Rectal smooth muscle tissue (tissue), 1 donor: Measurements from ENCODE around the gene MT1M.

Source experiments
- H3K27ac ChIP-seq: one replicate; pipeline ENCODE4 v1.7.0; 2013; ENCODE audit warnings: low read depth, low read length, inconsistent platforms
- H3K27me3 ChIP-seq: one replicate; pipeline ENCODE4 v1.7.0; 2013; ENCODE audit warnings: low read length; ENCODE audit not compliant: control insufficient read depth, insufficient read depth
- H3K36me3 ChIP-seq: one replicate; pipeline ENCODE4 v1.7.0; 2013; ENCODE audit warnings: low read length; ENCODE audit not compliant: control insufficient read depth, insufficient read depth
- H3K4me1 ChIP-seq: one replicate; pipeline ENCODE4 v1.7.0; 2013; ENCODE audit warnings: low read length; ENCODE audit not compliant: control insufficient read depth, insufficient read depth
- H3K4me3 ChIP-seq: one replicate; pipeline ENCODE4 v1.7.0; 2013; ENCODE audit warnings: low read length
- H3K9ac ChIP-seq: one replicate; pipeline ENCODE4 v1.7.0; 2013; ENCODE audit warnings: low read length

Gene MT1M

GRCh38 chr16:56679078-56679730 lies 46.7 kb downstream of the MT1M start:
- Histone ChIP-seq H3K27me3 (peaks cover 7% of the 10 kb centered on the region), H3K27ac (no peak overlapping the region), H3K4me1 (peaks cover 3% of the 10 kb centered on the region), H3K36me3 (no peaks in the 10 kb centered on the region), H3K4me3 (no peak overlapping the region), H3K9ac (no peak overlapping the region)

GRCh38 chr16:56679818-56680217 lies 47.4 kb downstream of the MT1M start:
- no peak overlapping the region for H3K4me3 ChIP-seq
- no peak overlapping the region for H3K27ac ChIP-seq
- H3K9ac ChIP-seq: no peak overlapping the region
- peaks cover 7% of the 10 kb centered on the region for H3K27me3 ChIP-seq
- no peaks in the 10 kb centered on the region for H3K36me3 ChIP-seq
- peaks cover 3% of the 10 kb centered on the region for H3K4me1 ChIP-seq

GRCh38 chr16:56681939-56682702 lies 49.7 kb downstream of the MT1M start, which contains the start of gene MT1X:
Gene MT1X, plus strand, starts transcription at chr16:56682470. Its CDS starts 71 bp downstream, at chr16:56682541.
- Histone ChIP-seq H3K4me1 (peaks cover 3% of the 10 kb centered on the region), H3K36me3 (no peaks in the 10 kb centered on the region), H3K27me3 (no peaks in the 10 kb centered on the region), H3K9ac (peak within 1 kb of the TSS; percentile 72), H3K4me3 (peak within 1 kb of the TSS; percentile 90), H3K27ac (peak within 1 kb of the TSS; percentile 81)

- Histone ChIP-seq H3K27ac (peak overlapping the region; percentile 50), H3K4me3 (peak overlapping the region; percentile 90), H3K9ac (peak overlapping the region; percentile 72), H3K4me1 (peaks cover 3% of the 10 kb centered on the region), H3K27me3 (no peaks in the 10 kb centered on the region), H3K36me3 (no peaks in the 10 kb centered on the region)
Measured at GRCh38 chr16:56682703-56683397, 50.4 kb downstream of the MT1M start.
